Colonic mucosa (tissue), 4 donors: ENCODE data around the gene PLEKHA6. TPM values are rescaled to one million over a fixed set of nuclear protein-coding genes. Genes with fewer than 3 reads are reported as not detected.

Source experiments
- DNase-seq: peaks from one replicate; pipeline ENCODE4 v3.0.0-alpha.2; 2020
- H3K27ac ChIP-seq: fragments of 200-600 bp; one replicate; pipeline ENCODE4 v1.8.0; 2021
- H3K27me3 ChIP-seq: fragments of 200-600 bp; one replicate; pipeline ENCODE4 v1.8.0; 2021
- H3K36me3 ChIP-seq: fragments of 200-600 bp; one replicate; pipeline ENCODE4 v1.8.0; 2021
- H3K4me1 ChIP-seq: fragments of 200-600 bp; one replicate; pipeline ENCODE4 v1.8.0; 2021; ENCODE audit warnings: mild to moderate bottlenecking
- H3K4me3 ChIP-seq: fragments of 200-600 bp; one replicate; pipeline ENCODE4 v1.8.0; 2021
- H3K9ac ChIP-seq, 2 donors: one replicate each; pipeline ENCODE4 v1.7.0; 2013; ENCODE audit warnings: control low read depth in 2 of 2, low read depth in 2 of 2, low read length in 2 of 2
- H3K9me3 ChIP-seq: fragments of 200-600 bp; one replicate; pipeline ENCODE4 v1.8.0; 2021
- intact Hi-C: fragments of 100-400 bp; cut with DNase I; formaldehyde crosslinking; loops from one replicate; pipeline ENCODE4 v1.14.1; 2022
- total RNA-seq, 2 donors: library from RNA; stranded (reverse); fragmentation: NEBNext Ultra II Directional in 1 of 2; extraction: Animal tissue kit (Norgen Biotek cat#: 25700) in 1 of 2; gene quantifications; one replicate each; pipeline ENCODE4 v1.2.1, GENCODE V29; 2021
- TF ChIP-seq, protein P1 (sequence below): fragments of 200-600 bp; IDR thresholded peaks from one replicate; pipeline ENCODE4 v1.8.0; 2022; ENCODE audit warnings: antibody characterized with exemption, mild to moderate bottlenecking
- donor health status: healthy.
- donor health status: DM: no; HTN: no; CAD: no.
- donor health status: DM: no; HTN: no; CAD: no.

PLEKHA6 gene
- total RNA-seq, 2 donors from 2014 or later: 84.5 to 165 TPM

- no peak overlapping the region for H3K4me3 ChIP-seq
- H3K9ac ChIP-seq: peak overlapping the region in 1 of 2 donors; percentile 90
- peaks cover 23% of the 10 kb centered on the region for H3K4me1 ChIP-seq
Observed at GRCh38 chr1:204348242-204348641, 11.5 kb downstream of the PLEKHA6 start.

GRCh38 chr1:204345941-204346645 lies 13.6 kb downstream of the PLEKHA6 start:
- Histone ChIP-seq H3K9ac (peak overlapping the region in 1 of 2 donors; percentile 61), H3K36me3 (no peaks in the 10 kb centered on the region), H3K27ac (no peak overlapping the region), H3K27me3 (no peaks in the 10 kb centered on the region), H3K9me3 (no peaks in the 10 kb centered on the region), H3K4me1 (peaks cover 20% of the 10 kb centered on the region), H3K4me3 (no peak overlapping the region)
- DNase-seq: no peak
- intact Hi-C loops: no loop called here
- TF ChIP-seq, protein P1, sequence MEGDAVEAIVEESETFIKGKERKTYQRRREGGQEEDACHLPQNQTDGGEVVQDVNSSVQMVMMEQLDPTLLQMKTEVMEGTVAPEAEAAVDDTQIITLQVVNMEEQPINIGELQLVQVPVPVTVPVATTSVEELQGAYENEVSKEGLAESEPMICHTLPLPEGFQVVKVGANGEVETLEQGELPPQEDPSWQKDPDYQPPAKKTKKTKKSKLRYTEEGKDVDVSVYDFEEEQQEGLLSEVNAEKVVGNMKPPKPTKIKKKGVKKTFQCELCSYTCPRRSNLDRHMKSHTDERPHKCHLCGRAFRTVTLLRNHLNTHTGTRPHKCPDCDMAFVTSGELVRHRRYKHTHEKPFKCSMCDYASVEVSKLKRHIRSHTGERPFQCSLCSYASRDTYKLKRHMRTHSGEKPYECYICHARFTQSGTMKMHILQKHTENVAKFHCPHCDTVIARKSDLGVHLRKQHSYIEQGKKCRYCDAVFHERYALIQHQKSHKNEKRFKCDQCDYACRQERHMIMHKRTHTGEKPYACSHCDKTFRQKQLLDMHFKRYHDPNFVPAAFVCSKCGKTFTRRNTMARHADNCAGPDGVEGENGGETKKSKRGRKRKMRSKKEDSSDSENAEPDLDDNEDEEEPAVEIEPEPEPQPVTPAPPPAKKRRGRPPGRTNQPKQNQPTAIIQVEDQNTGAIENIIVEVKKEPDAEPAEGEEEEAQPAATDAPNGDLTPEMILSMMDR: no peak

More at GRCh38 chr1:204348242-204348641, 11.5 kb downstream of the PLEKHA6 start:
- Histone ChIP-seq H3K36me3 (no peaks in the 10 kb centered on the region), H3K27ac (peak overlapping the region; percentile 90), H3K27me3 (no peaks in the 10 kb centered on the region), H3K9me3 (no peaks in the 10 kb centered on the region)
- TF ChIP-seq, protein P1: no peak
- peak; percentile 79 for DNase-seq
- intact Hi-C loops: no loop called here

DNA sequence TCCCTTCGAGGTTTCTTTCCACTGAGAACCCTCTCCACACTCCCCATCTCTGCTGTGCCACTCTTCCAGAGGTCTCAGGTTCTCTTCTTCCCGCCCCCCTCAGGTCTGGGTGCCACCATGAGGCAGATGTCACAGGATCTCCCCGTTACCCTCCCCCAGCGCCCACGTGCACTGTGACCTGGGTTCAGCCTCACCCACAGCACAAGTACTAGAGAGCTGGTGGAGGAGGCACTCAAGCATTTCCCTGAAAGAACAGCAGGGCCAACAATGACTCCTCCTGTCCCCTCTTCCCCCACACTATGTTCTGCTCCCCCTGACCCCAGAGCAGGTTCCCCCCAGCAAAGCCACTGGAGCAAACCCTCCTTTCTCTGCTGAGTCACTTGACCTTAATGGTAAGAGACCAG lies 14.3 kb downstream of the PLEKHA6 start:
- TF ChIP-seq, protein P1: no peak
- Histone ChIP-seq H3K4me3 (no peak overlapping the region), H3K9ac (peak overlapping the region in 1 of 2 donors; percentile 61), H3K9me3 (no peaks in the 10 kb centered on the region), H3K27ac (no peak overlapping the region), H3K36me3 (no peaks in the 10 kb centered on the region), H3K4me1 (peaks cover 17% of the 10 kb centered on the region), H3K27me3 (no peaks in the 10 kb centered on the region)
- DNase-seq: no peak
- intact Hi-C loops: no loop called here

DNA sequence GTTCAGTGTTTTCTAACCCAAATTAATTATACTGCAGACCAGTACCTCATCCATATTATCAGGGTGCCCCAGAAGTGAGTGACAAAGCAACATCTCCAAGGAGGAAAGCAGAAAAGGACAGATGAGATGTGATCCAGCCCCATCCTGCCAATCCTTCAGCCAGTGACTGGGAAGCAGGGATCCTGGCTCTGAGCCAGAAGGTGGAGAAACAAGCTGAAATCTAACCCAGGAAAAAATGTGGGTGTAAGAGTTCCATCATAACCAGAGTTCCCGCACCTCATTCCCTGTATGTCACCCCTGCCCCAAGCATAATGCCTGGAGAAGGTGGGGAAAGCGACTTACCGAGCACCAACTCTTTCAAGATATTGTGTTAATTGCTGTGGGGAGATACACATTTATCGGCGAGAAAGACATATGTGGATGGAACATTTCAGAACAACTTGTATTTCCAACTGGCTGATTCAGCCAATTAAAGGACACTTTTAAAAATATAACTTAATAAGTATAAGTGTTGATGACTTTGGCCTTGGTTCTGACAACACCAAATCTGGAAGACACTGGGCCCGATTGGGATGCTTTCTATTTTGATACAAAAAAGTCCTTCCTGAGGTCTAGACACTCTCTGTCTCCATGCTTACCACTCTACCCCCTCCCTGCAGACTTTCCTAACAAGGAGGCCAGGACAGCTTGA lies 14.9 kb downstream of the PLEKHA6 start:
- H3K36me3 ChIP-seq: no peaks in the 10 kb centered on the region
- DNase-seq: no peak
- no peaks in the 10 kb centered on the region for H3K27me3 ChIP-seq
- no peak overlapping the region for H3K27ac ChIP-seq
- no peak overlapping the region for H3K9ac ChIP-seq
- no peaks in the 10 kb centered on the region for H3K9me3 ChIP-seq
- intact Hi-C loops: no loop called here
- no peak overlapping the region for H3K4me3 ChIP-seq
- peaks cover 13% of the 10 kb centered on the region for H3K4me1 ChIP-seq
- TF ChIP-seq, protein P1: no peak

DNA sequence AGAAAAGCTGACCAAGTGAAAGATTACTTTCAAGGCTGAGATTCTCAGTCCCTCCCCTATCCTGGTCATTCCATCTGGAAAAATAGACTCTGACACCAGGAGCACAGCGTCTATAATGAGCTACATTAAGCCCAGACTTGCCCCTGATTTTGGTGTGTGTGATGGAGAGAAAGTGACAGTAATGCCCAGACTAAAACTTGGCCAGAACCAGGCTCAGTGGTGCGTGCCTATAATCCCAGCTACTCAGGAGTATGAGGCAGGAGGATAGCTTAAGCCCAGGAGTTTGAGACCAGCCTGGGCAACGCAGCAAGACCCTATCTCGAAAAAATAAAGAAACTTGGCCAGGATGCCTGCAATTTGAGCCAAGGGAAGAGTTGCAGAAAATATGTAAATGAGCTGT lies 15.9 kb downstream of the PLEKHA6 start:
- Histone ChIP-seq H3K9me3 (no peaks in the 10 kb centered on the region), H3K4me3 (no peak overlapping the region), H3K36me3 (no peaks in the 10 kb centered on the region), H3K27ac (no peak overlapping the region), H3K9ac (no peak overlapping the region), H3K27me3 (no peaks in the 10 kb centered on the region), H3K4me1 (peaks cover 13% of the 10 kb centered on the region)
- DNase-seq: no peak
- TF ChIP-seq, protein P1: no peak
- intact Hi-C loops: no loop called here
